IMR-90 (cell line): ENCODE results near the gene PPAN. TPM values are rescaled to one million over a fixed set of nuclear protein-coding genes. Genes with fewer than 3 reads are reported as not detected.

Source experiments
- ATAC-seq: fragments of 200-7000 bp; cut with Tn5 transposase; 2 replicates; pipeline ENCODE4 v1.9.1; 2020; ENCODE audit warnings: low read depth, mild to moderate bottlenecking, moderate library complexity
- BruUV-seq: library from RNA; stranded (reverse); fragments of 400-500 nt; replicated peaks from 2 replicates; lab custom pipeline; 2021; lab: Mats Ljungman, UMichigan
- CTCF ChIA-PET: fragments of 300-600 bp; formaldehyde crosslinking; extraction: SDS; loops from one replicate; lab custom pipeline; 2021; ENCODE audit warnings: antibody characterized with exemption; lab: Yijun Ruan, JAX
- POLR2A ChIA-PET: fragments of 300-600 bp; sonication (Branson Sonifier 250); formaldehyde crosslinking; loops from one replicate; lab custom pipeline; 2022; ENCODE audit warnings: antibody characterized with exemption; ENCODE audit not compliant: unreplicated experiment; lab: Charles Lee
- DNase-seq: peaks from one replicate; pipeline ENCODE4 v3.0.0; 2013
- H2AFZ ChIP-seq: replicated peaks from 2 replicates; pipeline ENCODE3; 2013; ENCODE audit warnings: low read length, mild to moderate bottlenecking; ENCODE audit not compliant: poor library complexity
- H2AK5ac ChIP-seq: 2 replicates; pipeline ENCODE4 v1.6.1; 2013; ENCODE audit warnings: low read depth, low read length, inconsistent platforms
- H2AK9ac ChIP-seq: replicated peaks from 2 replicates; pipeline ENCODE3; 2013; ENCODE audit warnings: mild to moderate bottlenecking, low read depth, low read length, moderate library complexity; ENCODE audit not compliant: poor library complexity
- H2BK120ac ChIP-seq: 2 replicates; pipeline ENCODE4 v1.6.1; 2013; ENCODE audit warnings: low read depth, low read length, inconsistent platforms
- H2BK15ac ChIP-seq: 3 replicates; pipeline ENCODE4 v1.6.1; 2013; ENCODE audit warnings: low read depth, low read length, inconsistent platforms
- H2BK20ac ChIP-seq: 2 replicates; pipeline ENCODE4 v1.6.1; 2013; ENCODE audit warnings: low read depth, mild to moderate bottlenecking, inconsistent platforms, low read length, moderate library complexity
- H2BK5ac ChIP-seq: 2 replicates; pipeline ENCODE4 v1.6.1; 2013; ENCODE audit warnings: mild to moderate bottlenecking, low read depth, low read length, inconsistent platforms; ENCODE audit not compliant: poor library complexity, severe bottlenecking
- H3K14ac ChIP-seq: replicated peaks from 2 replicates; pipeline ENCODE4 v1.6.1; 2013; ENCODE audit warnings: low read depth, low read length, inconsistent platforms
- H3K18ac ChIP-seq: 2 replicates; pipeline ENCODE4 v1.6.1; 2013; ENCODE audit warnings: low read depth, low read length, control low read depth
- H3K23ac ChIP-seq: 2 replicates; pipeline ENCODE4 v1.6.1; 2013; ENCODE audit warnings: low read depth, low read length, inconsistent platforms
- H3K27ac ChIP-seq: 2 replicates; pipeline ENCODE4 v1.5.1; 2013; ENCODE audit warnings: mild to moderate bottlenecking, control low read depth, low read length; ENCODE audit not compliant: insufficient read depth
- H3K27me3 ChIP-seq: 2 replicates; pipeline ENCODE4 v1.6.1; 2013; ENCODE audit warnings: low read length; ENCODE audit not compliant: control insufficient read depth, insufficient read depth
- H3K36me3 ChIP-seq: 2 replicates; pipeline ENCODE4 v1.6.1; 2013; ENCODE audit warnings: low read length, mixed read lengths; ENCODE audit not compliant: control insufficient read depth, insufficient read depth
- H3K4ac ChIP-seq: 2 replicates; pipeline ENCODE4 v1.6.1; 2013; ENCODE audit warnings: low read depth, low read length, inconsistent platforms
- H3K4me1 ChIP-seq: 2 replicates; pipeline ENCODE4 v1.6.1; 2013; ENCODE audit warnings: low read length, mixed read lengths; ENCODE audit not compliant: control insufficient read depth, insufficient read depth
- H3K4me2 ChIP-seq: 2 replicates; pipeline ENCODE4 v1.6.1; 2013; ENCODE audit warnings: low read depth, mild to moderate bottlenecking, control low read depth, low read length, moderate library complexity
- H3K4me3 ChIP-seq: 2 replicates; pipeline ENCODE4 v1.5.1; 2013; ENCODE audit warnings: low read depth, mild to moderate bottlenecking, control low read depth, low read length, moderate library complexity; ENCODE audit not compliant: insufficient read depth
- H3K56ac ChIP-seq: 2 replicates; pipeline ENCODE4 v1.6.1; 2013; ENCODE audit warnings: low read length, inconsistent platforms; ENCODE audit not compliant: insufficient read depth; ENCODE audit errors: extremely low read depth
- H3K79me1 ChIP-seq, 2 experiments: 2 replicates each; pipeline ENCODE4 v1.6.1; 2013; ENCODE audit warnings: low read length in 2 of 2, inconsistent platforms in 1 of 2, low read depth in 1 of 2
- H3K9ac ChIP-seq: 2 replicates; pipeline ENCODE4 v1.6.1; 2013; ENCODE audit warnings: low read depth, low read length, control low read depth
- H3K9me1 ChIP-seq: 2 replicates; pipeline ENCODE4 v1.6.1; 2013; ENCODE audit warnings: low read length, inconsistent platforms; ENCODE audit not compliant: insufficient read depth
- H3K9me3 ChIP-seq: 2 replicates; pipeline ENCODE4 v1.6.1; 2013; ENCODE audit warnings: low read length; ENCODE audit not compliant: control insufficient read depth, insufficient read depth
- H4K20me1 ChIP-seq: 2 replicates; pipeline ENCODE4 v1.6.1; 2013; ENCODE audit warnings: low read length, inconsistent platforms; ENCODE audit not compliant: insufficient read depth
- H4K5ac ChIP-seq: 2 replicates; pipeline ENCODE4 v1.6.1; 2013; ENCODE audit warnings: mild to moderate bottlenecking, low read depth, low read length, control low read depth
- H4K8ac ChIP-seq, 2 experiments: 2 replicates each; pipeline ENCODE4 v1.6.1; 2013; ENCODE audit warnings: low read depth in 2 of 2, low read length in 2 of 2, control low read depth in 1 of 2, inconsistent platforms in 1 of 2
- H4K91ac ChIP-seq: 2 replicates; pipeline ENCODE4 v1.6.1; 2013; ENCODE audit warnings: low read depth, low read length, inconsistent platforms; ENCODE audit not compliant: insufficient read depth
- BHLHE40 ChIP-seq: fragments of 150-350 bp; IDR thresholded peaks from 2 replicates; pipeline ENCODE4 v1.6.1; 2016; ENCODE audit warnings: mild to moderate bottlenecking, low read depth, low read length
- ELK1 ChIP-seq: fragments of 150-350 bp; IDR thresholded peaks from 2 replicates; pipeline ENCODE4 v1.6.1; 2016; ENCODE audit warnings: low read depth, mild to moderate bottlenecking, low read length, moderate library complexity, borderline replicate concordance
- MAFK ChIP-seq: IDR thresholded peaks from 2 replicates; pipeline ENCODE4 v1.6.1; 2012; ENCODE audit warnings: low read depth, low read length, improper control_type of control experiment
- NFE2L2 ChIP-seq: fragments of 150-350 bp; IDR thresholded peaks from 2 replicates; pipeline ENCODE4 v1.6.1; 2016; ENCODE audit warnings: low read depth, mild to moderate bottlenecking, low read length
- POLR2A ChIP-seq: IDR thresholded peaks from 2 replicates; pipeline ENCODE4 v1.6.1; 2012; ENCODE audit warnings: mild to moderate bottlenecking, low read depth, low read length
- WGBS, 2 experiments: methylation state at CpG; one replicate each; pipeline versions ENCODE4 v1.1.5 to v1.1.7; 2013; ENCODE audit warnings: missing lambda C conversion rate in 2 of 2; ENCODE audit not compliant: insufficient read length in 1 of 2; ENCODE audit errors: extremely low coverage in 2 of 2; 5-methylcytosine and 5-hydroxymethylcytosine counted together
- dilution Hi-C: fragments of 300-500 bp; cut with HindIII; formaldehyde crosslinking; loops from one replicate; pipeline ENCODE4 v1.14.3; 2018; ENCODE audit warnings: low sequenced_read_pairs; ENCODE audit not compliant: unreplicated experiment
- in situ Hi-C: fragments of 300-500 bp; cut with MboI; formaldehyde crosslinking; loops from 3 replicates; pipeline ENCODE4 v1.14.3; 2019; ENCODE audit warnings: low sequenced_read_pairs, inconsistent platforms, mixed read lengths
- intact Hi-C: fragments of 100-400 bp; cut with micrococcal nuclease; formaldehyde crosslinking; loops from 2 replicates; pipeline ENCODE4 v1.10.0; 2022
- polyA plus RNA-seq, 3 experiments: library from polyadenylated mRNA; depleted of rRNA; stranded (reverse); fragments of >200 nt; gene quantifications; 2 replicates each; pipeline ENCODE4 v1.2.3, GENCODE V29; 2012; ENCODE audit warnings: low replicate concordance in 1 of 3
- total RNA-seq: library from RNA; depleted of rRNA; stranded (reverse); fragments of >200 nt; gene quantifications from 2 replicates; pipeline ENCODE4 v1.2.3, GENCODE V29; 2012
- TF ChIP-seq, protein P1 (sequence below): fragments of 150-350 bp; IDR thresholded peaks from 2 replicates; pipeline ENCODE4 v1.6.1; 2017; ENCODE audit warnings: mild to moderate bottlenecking, antibody characterized with exemption, low read length, low read depth

PPAN gene
- total and polyA plus RNA-seq, 2 of the 4 experiments (the other 2 are of a cell fraction), result 24.0 to 41.6 TPM

GRCh38 chr19:10100163-10100785 is 5.9 kb upstream of the PPAN start:
- intact Hi-C loops, result no loop called here
- Histone ChIP-seq H3K4me1 (peaks cover 6% of the 10 kb centered on the region), H2BK20ac (no peak overlapping the region), H3K14ac (no peak overlapping the region), H3K56ac (no peak overlapping the region), H3K9me1 (no peaks in the 10 kb centered on the region), H3K27me3 (no peaks in the 10 kb centered on the region), H2BK120ac (no peak overlapping the region), H2AK9ac (no peak overlapping the region), H3K4me2 (no peak overlapping the region), H3K27ac (no peak overlapping the region), H2AK5ac (no peak overlapping the region), H3K23ac (no peak overlapping the region), H2BK5ac (no peak overlapping the region), H2BK15ac (no peak overlapping the region), H4K8ac (no peak overlapping the region), H3K9me3 (no peaks in the 10 kb centered on the region), H3K79me1 (no peaks in the 10 kb centered on the region), H4K5ac (no peak overlapping the region), H3K4me3 (no peak overlapping the region), H4K91ac (no peak overlapping the region), H4K20me1 (no peaks in the 10 kb centered on the region), H2AFZ (no peak overlapping the region), H3K4ac (no peak overlapping the region), H3K36me3 (no peaks in the 10 kb centered on the region), H3K9ac (no peak overlapping the region), H3K18ac (no peak overlapping the region)
- ATAC-seq, result no peak
- DNase-seq, result no peak
- dilution Hi-C loops, result no loop called here
- POLR2A ChIA-PET, result no interaction called here
- TF ChIP-seq ELK1 (no peak), MAFK (no peak), NFE2L2 (no peak), BHLHE40 (no peak), POLR2A (no peak)
- TF ChIP-seq, protein P1, sequence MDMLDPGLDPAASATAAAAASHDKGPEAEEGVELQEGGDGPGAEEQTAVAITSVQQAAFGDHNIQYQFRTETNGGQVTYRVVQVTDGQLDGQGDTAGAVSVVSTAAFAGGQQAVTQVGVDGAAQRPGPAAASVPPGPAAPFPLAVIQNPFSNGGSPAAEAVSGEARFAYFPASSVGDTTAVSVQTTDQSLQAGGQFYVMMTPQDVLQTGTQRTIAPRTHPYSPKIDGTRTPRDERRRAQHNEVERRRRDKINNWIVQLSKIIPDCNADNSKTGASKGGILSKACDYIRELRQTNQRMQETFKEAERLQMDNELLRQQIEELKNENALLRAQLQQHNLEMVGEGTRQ, result no peak
- CTCF ChIA-PET, result interaction anchor here (1.8 kb wide), 1 partner anchor 150 kb away, joined by 4 read pairs; no protein-coding TSS in a partner anchor
- BruUV-seq, result no TSS peak
- in situ Hi-C loops, result no loop called here
- 100% methylated on average over 1 of the region's 5 CpGs; no CpG with 5 or more reads in 1 of the 2 experiments for WGBS, 2 experiments
